Measurements from ENCODE around the gene ZMIZ1. TPM values are rescaled to one million over a fixed set of nuclear protein-coding genes. Genes with fewer than 3 reads are reported as not detected.

ZMIZ1 gene
- total and polyA plus RNA-seq, 2 donors (not counting 1 experiment from before 2014, with no cell fraction given): 6.3 to 30.6 TPM

DNA sequence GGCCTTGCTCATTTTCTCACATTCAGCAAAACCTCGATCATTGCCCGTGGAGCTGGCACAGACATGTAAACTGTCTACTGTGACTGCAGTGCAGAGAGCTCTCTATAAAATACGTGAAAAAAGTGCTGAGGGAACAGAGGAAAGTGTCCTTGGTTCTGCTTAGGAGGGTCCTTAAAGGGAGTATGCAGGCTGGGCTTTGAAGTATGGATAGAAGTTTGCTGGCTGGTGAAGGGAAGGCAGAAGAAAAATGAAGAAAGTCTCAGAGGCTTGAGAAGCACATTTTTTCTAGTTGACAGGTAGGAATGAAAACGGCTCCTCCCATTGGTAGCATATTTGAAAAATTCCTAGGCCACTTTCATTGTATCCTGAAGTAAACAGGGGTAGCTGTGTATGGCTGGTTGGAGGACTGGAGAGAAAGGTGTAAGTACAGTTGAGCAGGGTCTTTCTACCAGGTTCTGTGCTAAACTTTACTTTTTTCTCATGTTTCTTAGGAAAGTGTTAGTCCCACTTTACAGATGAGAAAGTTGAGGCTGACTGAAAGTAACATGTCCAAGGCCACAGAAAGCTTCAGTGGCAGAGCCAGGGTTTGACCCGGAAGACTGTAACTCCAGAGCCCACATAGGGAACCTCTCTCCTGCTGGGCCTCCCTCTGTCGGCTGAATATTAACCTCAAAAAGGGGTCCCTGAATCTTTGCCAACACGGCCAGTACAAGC lies 215.5 kb downstream of the ZMIZ1 start:
- TF ChIP-seq EZH2 (IDR thresholded peaks at IDR 0.05; ENCODE audit: low read length, missing control alignments): no peak
- TF ChIP-seq, protein P1, sequence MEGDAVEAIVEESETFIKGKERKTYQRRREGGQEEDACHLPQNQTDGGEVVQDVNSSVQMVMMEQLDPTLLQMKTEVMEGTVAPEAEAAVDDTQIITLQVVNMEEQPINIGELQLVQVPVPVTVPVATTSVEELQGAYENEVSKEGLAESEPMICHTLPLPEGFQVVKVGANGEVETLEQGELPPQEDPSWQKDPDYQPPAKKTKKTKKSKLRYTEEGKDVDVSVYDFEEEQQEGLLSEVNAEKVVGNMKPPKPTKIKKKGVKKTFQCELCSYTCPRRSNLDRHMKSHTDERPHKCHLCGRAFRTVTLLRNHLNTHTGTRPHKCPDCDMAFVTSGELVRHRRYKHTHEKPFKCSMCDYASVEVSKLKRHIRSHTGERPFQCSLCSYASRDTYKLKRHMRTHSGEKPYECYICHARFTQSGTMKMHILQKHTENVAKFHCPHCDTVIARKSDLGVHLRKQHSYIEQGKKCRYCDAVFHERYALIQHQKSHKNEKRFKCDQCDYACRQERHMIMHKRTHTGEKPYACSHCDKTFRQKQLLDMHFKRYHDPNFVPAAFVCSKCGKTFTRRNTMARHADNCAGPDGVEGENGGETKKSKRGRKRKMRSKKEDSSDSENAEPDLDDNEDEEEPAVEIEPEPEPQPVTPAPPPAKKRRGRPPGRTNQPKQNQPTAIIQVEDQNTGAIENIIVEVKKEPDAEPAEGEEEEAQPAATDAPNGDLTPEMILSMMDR (conservative IDR thresholded peaks at IDR 0.05 in 1 of 2, IDR thresholded peaks at IDR 0.05 in 1 of 2; ENCODE audit: low read depth in 1 of 2, low read length in 2 of 2): no peak
- Histone ChIP-seq H3K27ac (ENCODE audit: insufficient read depth, low read length) (no peak overlapping the region), H4K20me1 (ENCODE audit: control insufficient read depth, extremely low read depth, insufficient read depth, low read length) (no peaks in the 10 kb centered on the region), H3K79me2 (ENCODE audit: control insufficient read depth, insufficient read depth, low read length) (peaks cover 12% of the 10 kb centered on the region), H3K4me1 (ENCODE audit: control insufficient read depth, extremely low read depth, insufficient read depth, low read length) (peaks cover 3% of the 10 kb centered on the region), H2AFZ (ENCODE audit: low read length) (no peak overlapping the region), H3K9me3 (ENCODE audit: control insufficient read depth, insufficient read depth, low read depth, low read length) (no peaks in the 10 kb centered on the region), H3K4me3 (replicated peaks in 1 of 4; ENCODE audit: control extremely low read depth in 1 of 4, insufficient read depth in 1 of 4, low read depth in 3 of 4, low read length in 4 of 4) (no peak overlapping the region), H3K27me3 (ENCODE audit: control insufficient read depth, insufficient read depth, low read length) (no peaks in the 10 kb centered on the region), H3K36me3 (ENCODE audit: control insufficient read depth, insufficient read depth, low read length) (peaks cover 19% of the 10 kb centered on the region), H3K4me2 (ENCODE audit: extremely low read depth, insufficient read depth, low read length) (no peak overlapping the region), H3K9ac (ENCODE audit: insufficient read depth, low read length) (no peak overlapping the region)
- no peak for DNase-seq (ENCODE audit: low read depth in 2 of 2)

DNA sequence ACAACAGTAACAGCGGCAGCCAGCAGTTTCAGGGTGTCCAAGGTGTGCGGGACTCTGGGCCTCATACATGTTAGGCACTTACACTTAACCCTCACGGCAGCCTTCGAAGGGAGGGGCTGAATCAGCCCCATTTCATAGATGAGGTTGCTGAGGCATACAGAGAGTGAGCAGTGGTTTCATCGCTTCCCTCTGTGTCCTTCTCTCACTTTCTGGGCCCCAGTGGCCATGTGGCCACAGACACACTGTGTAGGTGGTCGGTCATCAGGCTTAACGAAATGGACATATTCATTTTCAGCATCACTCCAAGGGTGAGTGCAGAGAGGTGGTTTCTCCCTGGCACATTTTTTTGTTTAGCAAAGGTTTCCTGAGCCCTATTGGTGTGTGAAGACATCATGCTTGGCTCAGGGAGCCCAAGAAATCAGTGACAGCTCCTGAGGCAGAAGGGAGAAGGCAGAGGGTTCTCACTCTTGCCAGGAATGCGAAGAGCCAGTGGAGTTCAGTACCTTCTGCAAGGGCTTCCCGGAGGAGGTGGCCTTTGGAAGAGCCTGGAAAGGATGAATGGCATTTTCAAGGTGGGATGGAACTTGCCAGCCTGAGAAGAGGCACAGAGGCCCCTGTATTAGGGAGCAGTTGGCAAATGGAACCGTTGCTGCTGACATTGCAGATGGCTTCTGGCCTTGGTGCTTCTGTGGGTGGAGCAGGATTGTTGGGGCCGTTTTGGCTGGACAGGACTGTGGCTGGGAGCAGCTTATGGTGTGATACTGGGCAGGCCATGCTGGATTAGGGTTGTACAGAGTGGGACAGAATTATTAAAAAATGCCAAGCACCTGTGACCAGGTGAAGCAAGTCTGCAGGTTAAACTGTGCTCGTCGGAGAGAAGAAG lies 216.8 kb downstream of the ZMIZ1 start:
- H3K4me3 ChIP-seq (replicated peaks in 1 of 4; ENCODE audit: control extremely low read depth in 1 of 4, insufficient read depth in 1 of 4, low read depth in 3 of 4, low read length in 4 of 4): no peak overlapping the region
- TF ChIP-seq, protein P1 (conservative IDR thresholded peaks at IDR 0.05 in 1 of 2, IDR thresholded peaks at IDR 0.05 in 1 of 2; ENCODE audit: low read depth in 1 of 2, low read length in 2 of 2): no peak
- no peak for TF ChIP-seq EZH2 (IDR thresholded peaks at IDR 0.05; ENCODE audit: low read length, missing control alignments)
- no peak overlapping the region for H2AFZ ChIP-seq (ENCODE audit: low read length)
- no peak overlapping the region for H3K4me2 ChIP-seq (ENCODE audit: extremely low read depth, insufficient read depth, low read length)
- H3K4me1 ChIP-seq (ENCODE audit: control insufficient read depth, extremely low read depth, insufficient read depth, low read length): peaks cover 3% of the 10 kb centered on the region
- no peak for DNase-seq (ENCODE audit: low read depth in 2 of 2)
- H3K27me3 ChIP-seq (ENCODE audit: control insufficient read depth, insufficient read depth, low read length): no peaks in the 10 kb centered on the region
- H3K9ac ChIP-seq (ENCODE audit: insufficient read depth, low read length): no peak overlapping the region
- H3K36me3 ChIP-seq (ENCODE audit: control insufficient read depth, insufficient read depth, low read length): peaks cover 19% of the 10 kb centered on the region
- H3K79me2 ChIP-seq (ENCODE audit: control insufficient read depth, insufficient read depth, low read length): peaks cover 12% of the 10 kb centered on the region
- no peaks in the 10 kb centered on the region for H4K20me1 ChIP-seq (ENCODE audit: control insufficient read depth, extremely low read depth, insufficient read depth, low read length)
- no peak overlapping the region for H3K27ac ChIP-seq (ENCODE audit: insufficient read depth, low read length)
- H3K9me3 ChIP-seq (ENCODE audit: control insufficient read depth, insufficient read depth, low read depth, low read length): no peaks in the 10 kb centered on the region

DNA sequence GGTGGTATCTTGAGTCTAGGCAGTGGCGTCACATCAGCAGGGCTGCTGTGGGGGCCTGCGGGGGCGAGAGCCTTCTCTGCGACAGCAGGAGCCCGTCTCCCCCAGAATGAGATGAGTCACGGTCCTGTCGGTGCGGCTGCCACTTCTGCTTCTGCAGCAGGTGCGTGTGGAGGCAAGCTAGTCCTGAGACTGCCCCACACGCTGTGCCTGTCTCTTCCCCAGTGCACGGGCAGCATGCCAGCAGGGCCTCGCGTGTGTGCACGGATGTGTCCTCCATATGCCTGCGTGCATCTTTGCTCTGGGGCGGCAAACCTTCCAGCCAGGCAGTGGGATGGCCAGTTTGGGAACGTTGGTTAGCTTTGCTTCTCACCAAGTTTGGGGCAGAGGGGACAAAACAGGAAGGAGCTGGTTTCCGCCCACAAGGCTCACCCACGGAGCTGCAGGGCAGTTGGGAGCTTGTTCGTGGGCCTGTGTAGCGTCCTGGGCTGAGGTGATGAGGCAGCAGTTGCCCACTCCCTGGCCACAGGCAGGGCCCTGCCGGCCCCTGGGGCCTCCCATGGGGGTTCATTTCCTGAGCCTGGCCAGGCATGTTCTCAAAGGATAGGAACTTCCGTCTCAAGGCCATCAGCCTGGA lies 217.7 kb downstream of the ZMIZ1 start:
- peak overlapping the region; percentile 19 for H3K27ac ChIP-seq (ENCODE audit: insufficient read depth, low read length)
- H3K9me3 ChIP-seq (ENCODE audit: control insufficient read depth, insufficient read depth, low read depth, low read length): no peaks in the 10 kb centered on the region
- no peak overlapping the region for H3K9ac ChIP-seq (ENCODE audit: insufficient read depth, low read length)
- peaks cover 3% of the 10 kb centered on the region for H3K4me1 ChIP-seq (ENCODE audit: control insufficient read depth, extremely low read depth, insufficient read depth, low read length)
- H3K27me3 ChIP-seq (ENCODE audit: control insufficient read depth, insufficient read depth, low read length): no peaks in the 10 kb centered on the region
- peaks cover 22% of the 10 kb centered on the region for H3K36me3 ChIP-seq (ENCODE audit: control insufficient read depth, insufficient read depth, low read length)
- no peak overlapping the region for H2AFZ ChIP-seq (ENCODE audit: low read length)
- no peak for TF ChIP-seq EZH2 (IDR thresholded peaks at IDR 0.05; ENCODE audit: low read length, missing control alignments)
- TF ChIP-seq, protein P1 (conservative IDR thresholded peaks at IDR 0.05 in 1 of 2, IDR thresholded peaks at IDR 0.05 in 1 of 2; ENCODE audit: low read depth in 1 of 2, low read length in 2 of 2): no peak
- H3K79me2 ChIP-seq (ENCODE audit: control insufficient read depth, insufficient read depth, low read length): peaks cover 12% of the 10 kb centered on the region
- H4K20me1 ChIP-seq (ENCODE audit: control insufficient read depth, extremely low read depth, insufficient read depth, low read length): no peaks in the 10 kb centered on the region
- H3K4me3 ChIP-seq (replicated peaks in 1 of 4; ENCODE audit: control extremely low read depth in 1 of 4, insufficient read depth in 1 of 4, low read depth in 3 of 4, low read length in 4 of 4): no peak overlapping the region
- no peak overlapping the region for H3K4me2 ChIP-seq (ENCODE audit: extremely low read depth, insufficient read depth, low read length)
- DNase-seq (ENCODE audit: low read depth in 2 of 2): peak in 1 of 2 donors; percentile 35

Data from fibroblast of lung (primary cell).